Activated CD4-positive, CD25-positive, alpha-beta regulatory T cell (primary cell): Measurements from ENCODE around the gene TMEM51.

Experiments
- DNase-seq, 4 experiments: peaks; one replicate each; lab custom pipeline; 2025; lab: John Stamatoyannopoulos, UW

Gene TMEM51

DNA sequence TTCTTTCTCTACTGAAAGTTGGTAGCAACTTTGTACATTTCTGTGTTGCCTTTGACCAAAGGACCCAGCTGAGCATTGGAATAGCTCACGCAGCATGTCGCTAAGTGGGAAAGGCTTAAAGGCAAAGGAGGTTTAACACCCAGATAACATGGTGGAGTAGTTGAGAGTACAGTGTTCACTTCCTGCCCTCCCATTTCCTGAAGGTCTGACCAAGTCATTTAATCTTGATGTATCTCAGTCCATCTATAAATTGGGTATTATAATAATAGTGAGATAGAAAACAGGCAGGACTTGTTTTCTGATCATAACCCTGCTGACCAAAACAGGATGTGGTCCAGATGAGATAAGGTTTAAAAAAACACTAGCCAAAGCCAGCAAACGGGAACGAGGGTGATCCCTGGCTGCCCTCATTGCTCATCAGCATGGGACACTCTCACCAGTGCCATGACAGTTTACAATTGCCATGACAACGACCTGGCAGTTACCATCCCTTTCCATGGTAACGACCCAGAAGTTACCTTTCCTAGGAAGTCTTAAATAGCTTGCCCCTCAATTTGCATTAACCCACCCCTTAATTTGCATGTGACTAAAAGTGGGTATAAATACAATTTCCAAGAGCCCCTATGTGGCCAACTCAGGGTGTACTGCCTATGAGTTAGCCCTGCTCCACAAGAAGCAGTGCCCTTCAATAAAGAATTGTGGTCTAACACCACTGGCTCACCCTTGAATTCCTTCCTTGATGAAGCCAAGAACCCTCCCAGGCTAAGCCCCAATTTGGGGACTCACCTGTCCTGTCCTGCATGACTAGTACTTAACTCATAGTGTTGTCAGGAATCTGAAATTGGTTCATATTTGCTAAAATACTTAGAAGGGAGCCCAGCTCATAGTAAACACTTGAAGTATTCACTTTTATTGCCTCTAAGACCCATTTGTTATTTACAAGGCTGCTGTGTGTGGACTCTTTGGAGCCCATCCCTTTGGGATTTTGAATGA is 65.0 kb downstream of the TMEM51 start:
- DNase-seq = no peak

GRCh38 chr1:15219280-15220023 is 65.9 kb downstream of the TMEM51 start:
- no peak for DNase-seq

- DNase-seq = no peak
Measured at GRCh38 chr1:15220024-15220392, 66.5 kb downstream of the TMEM51 start.

DNA sequence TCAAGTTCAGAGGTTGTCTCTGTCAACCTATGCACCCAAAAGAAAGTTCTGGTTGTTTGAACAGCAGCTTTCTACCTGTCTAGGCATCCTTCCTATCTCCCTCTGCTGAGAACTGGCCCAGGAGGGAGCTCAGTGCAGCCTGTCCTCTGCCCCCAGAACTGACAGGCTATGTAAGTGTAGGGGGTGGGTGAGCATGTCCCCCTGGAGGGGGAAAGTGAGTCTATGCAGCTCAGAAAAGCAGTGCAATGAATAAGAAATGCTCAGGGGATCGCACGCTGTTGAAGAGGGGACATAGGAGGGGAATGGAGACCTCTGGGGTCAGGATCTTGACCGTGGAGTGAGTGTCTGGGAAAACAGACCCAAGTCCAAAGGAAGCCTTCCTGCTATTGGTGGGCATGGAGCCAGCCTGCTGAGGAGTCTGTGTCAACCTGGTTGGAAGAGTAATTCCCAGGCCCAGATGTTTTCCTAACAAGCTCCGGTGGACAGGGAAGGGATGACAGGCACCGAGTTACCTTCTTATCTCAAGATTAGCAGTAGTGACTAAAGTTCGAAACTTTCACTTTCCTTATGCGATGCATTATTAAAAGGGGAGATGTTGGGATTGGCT is 67.4 kb downstream of the TMEM51 start:
- DNase-seq = no peak

DNA sequence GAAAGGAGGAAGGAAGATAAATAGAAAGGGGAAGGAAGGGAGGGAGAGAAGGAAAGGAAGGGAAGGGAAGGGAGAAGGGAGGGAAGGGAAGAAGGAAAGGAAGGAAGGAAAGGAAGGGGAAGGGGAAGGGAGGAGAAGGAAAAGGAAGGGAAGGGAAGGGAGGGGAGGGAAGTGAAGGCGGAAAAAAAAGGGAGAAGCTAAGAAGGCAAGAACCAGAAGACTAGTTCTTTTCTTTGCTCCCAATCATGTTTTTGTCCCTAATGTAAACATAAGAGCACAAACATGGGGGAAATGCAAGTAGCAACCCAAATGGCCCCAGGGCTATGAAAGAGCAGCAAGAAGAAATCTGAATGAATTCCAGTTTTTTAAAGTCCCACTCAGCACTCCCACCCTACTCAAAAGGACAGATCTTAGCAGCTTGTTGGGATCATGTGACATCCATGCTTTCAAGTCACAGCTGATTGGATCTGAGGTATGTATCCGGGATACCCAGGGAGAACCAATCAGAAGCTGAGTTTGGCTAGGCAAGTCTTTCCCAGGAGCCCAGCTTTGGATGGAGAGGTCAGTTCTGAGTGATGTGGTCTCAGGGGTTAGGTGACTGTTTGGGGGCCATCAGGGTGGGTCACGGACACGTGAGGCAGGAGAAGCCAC is 69.2 kb downstream of the TMEM51 start:
- DNase-seq = no peak

- DNase-seq = no peak
Measured at GRCh38 chr1:15224259-15224869, 70.8 kb downstream of the TMEM51 start.

DNA sequence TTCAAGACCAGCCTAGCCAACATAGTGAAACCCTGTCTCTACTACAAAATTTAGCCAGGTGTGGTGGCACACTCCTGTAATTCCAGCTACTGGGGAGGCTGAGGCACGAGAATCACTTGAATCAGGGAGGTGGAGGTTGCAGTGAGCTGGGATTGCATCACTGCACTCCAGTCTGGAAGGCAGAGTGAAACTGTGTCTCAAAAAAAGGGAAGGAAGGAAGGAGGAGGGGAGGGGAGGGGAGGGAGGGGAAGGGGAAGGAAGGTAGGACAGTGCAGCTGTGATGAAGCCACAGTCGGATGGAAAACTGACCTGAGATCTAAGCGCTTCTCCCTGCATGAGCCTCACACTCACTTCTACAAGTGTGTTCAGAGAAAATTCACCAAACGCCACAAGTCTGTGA is 71.4 kb downstream of the TMEM51 start:
- no peak for DNase-seq

- DNase-seq = no peak
Measured at GRCh38 chr1:15225461-15225860, 71.9 kb downstream of the TMEM51 start.

- DNase-seq = no peak
Measured at GRCh38 chr1:15226388-15227255, 73.1 kb downstream of the TMEM51 start.

DNA sequence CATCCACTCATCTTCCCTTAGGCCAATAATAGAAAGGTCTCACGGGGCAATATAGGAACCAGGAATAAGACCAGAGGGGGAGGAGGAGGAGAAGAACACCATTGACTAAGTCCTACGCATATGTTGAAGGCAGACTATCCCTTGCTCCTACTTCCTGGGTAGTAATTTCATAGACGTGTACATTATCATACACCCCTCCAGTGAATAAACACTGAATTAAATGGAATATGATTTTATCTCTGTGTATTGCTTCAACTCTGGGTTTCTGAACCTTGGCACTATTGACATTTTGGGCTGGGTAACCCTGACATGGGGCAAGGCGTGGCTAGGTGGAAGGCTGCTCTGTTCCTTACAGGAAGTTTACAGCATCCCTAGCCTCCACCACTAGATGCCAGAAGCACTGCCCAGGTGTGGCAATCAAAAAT is 76.2 kb downstream of the TMEM51 start:
- no peak for DNase-seq

DNA sequence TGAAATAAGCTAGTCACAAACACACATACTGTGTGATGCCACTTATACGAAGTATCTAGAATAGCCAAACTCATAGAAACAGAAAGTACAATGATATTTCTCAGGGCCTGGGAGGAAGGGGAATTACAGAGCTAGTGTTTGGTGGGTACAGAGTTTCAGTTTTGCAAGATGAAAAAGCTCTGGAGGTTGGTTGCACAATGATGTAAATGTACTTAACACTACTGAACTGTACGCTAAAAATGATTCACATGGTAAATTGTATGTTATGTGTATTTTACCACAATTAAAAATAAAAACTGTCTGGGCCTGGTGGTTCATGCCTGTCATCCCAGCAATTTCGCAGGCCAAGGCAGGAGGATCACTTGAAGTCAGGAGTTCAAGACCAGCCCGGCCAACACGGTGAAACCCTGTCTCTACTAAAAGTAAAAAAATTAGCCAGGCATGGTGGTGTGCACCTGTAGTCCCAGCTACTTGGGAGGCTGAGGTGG is 78.2 kb downstream of the TMEM51 start:
- peak in 1 of 4 experiments; percentile 2 for DNase-seq

GRCh38 chr1:15233689-15234088 is 80.1 kb downstream of the TMEM51 start:
- no peak for DNase-seq

- no peak for DNase-seq
Measured at GRCh38 chr1:15236321-15236721, 82.8 kb downstream of the TMEM51 start.

DNA sequence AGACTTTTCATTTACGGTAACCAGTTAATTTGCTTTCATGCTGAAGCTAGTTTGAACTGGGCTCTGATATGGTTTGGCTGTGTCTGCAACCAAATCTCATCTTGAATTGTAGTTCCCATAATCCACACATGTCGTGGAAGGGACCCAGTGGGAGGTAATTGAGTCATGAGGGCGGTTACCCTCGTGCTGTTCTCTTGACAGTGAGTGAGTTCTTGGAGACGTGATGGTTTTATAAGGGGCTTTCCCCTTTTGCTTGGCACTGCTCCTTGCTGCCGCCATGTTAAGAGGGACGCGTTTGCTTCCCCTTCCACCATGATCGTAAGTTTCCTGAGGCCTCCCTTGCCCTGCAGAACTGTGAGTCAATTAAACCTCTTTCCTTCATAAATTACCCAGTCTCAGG is 83.2 kb downstream of the TMEM51 start:
- DNase-seq = no peak

- no peak for DNase-seq
Measured at GRCh38 chr1:15238789-15239188, 85.2 kb downstream of the TMEM51 start.

GRCh38 chr1:15242766-15243165 is 89.2 kb downstream of the TMEM51 start:
- no peak for DNase-seq

GRCh38 chr1:15243275-15244043 is 89.9 kb downstream of the TMEM51 start:
- DNase-seq = no peak

DNA sequence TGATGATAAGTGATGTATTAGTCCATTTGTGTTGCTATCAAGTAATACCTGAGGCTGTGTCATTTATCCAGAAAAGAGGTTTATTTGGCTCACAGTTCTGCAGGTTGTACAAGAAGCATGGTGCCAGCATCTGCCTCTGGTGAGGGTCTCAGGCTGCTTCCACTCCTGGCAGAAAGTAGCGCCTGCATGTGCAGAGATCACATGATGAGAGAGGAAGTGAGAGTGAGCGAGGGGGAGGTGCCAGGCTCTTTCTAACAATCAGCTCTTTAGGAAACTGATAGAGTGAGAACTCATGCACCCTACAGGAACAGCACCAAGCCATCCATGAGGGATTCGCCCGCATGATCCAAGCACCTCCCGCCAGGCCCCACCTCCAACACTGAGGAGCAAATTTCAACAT is 91.3 kb downstream of the TMEM51 start:
- no peak for DNase-seq

DNA sequence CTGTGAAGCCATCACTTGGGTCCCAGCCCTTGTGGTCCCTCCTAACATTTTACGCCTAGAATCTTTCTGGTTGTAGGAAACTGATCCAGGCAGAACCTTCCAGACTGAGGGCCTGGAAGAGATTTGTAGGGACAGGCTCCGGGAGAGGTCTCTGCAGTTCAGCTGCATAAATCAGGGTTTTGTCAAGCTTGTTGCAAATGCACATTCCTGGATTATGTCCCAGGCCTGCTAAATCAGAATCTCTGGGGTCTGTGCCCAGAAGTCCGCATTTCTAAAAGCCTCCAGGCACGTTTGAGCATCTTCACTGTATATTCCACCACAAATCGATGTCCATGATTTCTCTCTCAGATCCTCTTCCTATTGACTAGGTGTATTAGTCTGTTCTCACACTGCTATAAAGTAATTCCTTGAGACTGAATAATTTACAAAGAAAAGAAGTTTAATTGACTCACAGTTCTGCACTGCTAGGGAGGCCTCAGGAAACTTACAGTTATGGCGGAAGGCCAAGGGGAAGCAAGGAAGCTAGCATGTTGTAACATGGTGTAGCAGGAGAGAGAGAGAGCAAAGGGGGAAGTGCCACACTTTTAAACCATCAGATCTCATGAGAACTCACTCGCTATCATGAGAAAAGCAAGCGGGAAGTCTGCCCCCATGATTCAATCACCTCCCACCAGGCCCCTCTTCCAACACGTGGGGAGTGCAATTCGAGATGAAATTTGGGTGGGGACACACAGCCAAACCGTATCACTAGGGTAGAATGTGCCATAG is 92.2 kb downstream of the TMEM51 start:
- DNase-seq = no peak
